GM19351 (cell line): ENCODE measurements around the gene E2F3.

Experiments
- ATAC-seq: cut with Tn5 transposase; IDR thresholded peaks from one replicate; pipeline ENCODE4 v1.9.1; 2021; ENCODE audit warnings: mild to moderate bottlenecking, moderate library complexity; ENCODE audit not compliant: unreplicated experiment

E2F3 gene

GRCh38 chr6:20432692-20433091 lies 31.0 kb downstream of the E2F3 start:
- no peak for ATAC-seq

- ATAC-seq = no peak
Measured at GRCh38 chr6:20433321-20433720, 31.6 kb downstream of the E2F3 start.

GRCh38 chr6:20433929-20434328 lies 32.2 kb downstream of the E2F3 start:
- ATAC-seq = no peak

GRCh38 chr6:20434766-20435165 lies 33.1 kb downstream of the E2F3 start:
- ATAC-seq = no peak

GRCh38 chr6:20436719-20437118 lies 35.0 kb downstream of the E2F3 start:
- ATAC-seq = no peak

GRCh38 chr6:20437639-20438038 lies 36.0 kb downstream of the E2F3 start:
- no peak for ATAC-seq

GRCh38 chr6:20438462-20439070 lies 36.9 kb downstream of the E2F3 start:
- ATAC-seq = no peak

GRCh38 chr6:20439558-20439957 lies 37.9 kb downstream of the E2F3 start:
- no peak for ATAC-seq

- no peak for ATAC-seq
Measured at GRCh38 chr6:20440296-20440695, 38.6 kb downstream of the E2F3 start.

- no peak for ATAC-seq
Measured at GRCh38 chr6:20441236-20441635, 39.6 kb downstream of the E2F3 start.

GRCh38 chr6:20441921-20442320 lies 40.2 kb downstream of the E2F3 start:
- no peak for ATAC-seq

GRCh38 chr6:20444786-20445271 lies 43.1 kb downstream of the E2F3 start:
- ATAC-seq = no peak

GRCh38 chr6:20447157-20447556 lies 45.5 kb downstream of the E2F3 start:
- no peak for ATAC-seq

- no peak for ATAC-seq
Measured at GRCh38 chr6:20447581-20448132, 46.0 kb downstream of the E2F3 start.

GRCh38 chr6:20448828-20449227 lies 47.1 kb downstream of the E2F3 start:
- no peak for ATAC-seq

GRCh38 chr6:20454204-20454824 lies 52.6 kb downstream of the E2F3 start:
- ATAC-seq = no peak

GRCh38 chr6:20455251-20455940 lies 53.7 kb downstream of the E2F3 start:
- ATAC-seq = no peak

- no peak for ATAC-seq
Measured at GRCh38 chr6:20458027-20458894, 56.6 kb downstream of the E2F3 start.

GRCh38 chr6:20459682-20460081 lies 58.0 kb downstream of the E2F3 start:
- no peak for ATAC-seq

GRCh38 chr6:20461576-20461975 lies 59.9 kb downstream of the E2F3 start:
- ATAC-seq = no peak

GRCh38 chr6:20463396-20463795 lies 61.7 kb downstream of the E2F3 start:
- peak; percentile 59 for ATAC-seq
